ENCODE measurements around the gene TLX1.
A peak's percentile ranks its signal among the peaks of the same experiment; 100 is the strongest.

Gene TLX1

GRCh38 chr10:101130984-101131961, at the start of gene TLX1:
TLX1 (plus strand) TSS chr10:101131300; CDS start chr10:101131542, 242 bp downstream.
- 0 out of 2 replicates have a peak, but pooled peaks have one; percentile 31 for TF ChIP-seq MAX (IDR thresholded peaks at IDR 0.05)
- TF ChIP-seq YY1 (IDR thresholded peaks at IDR 0.05; ENCODE audit: low read depth) = no peak

- TF ChIP-seq CEBPB (IDR thresholded peaks at IDR 0.05) (no peak), TEAD4 (IDR thresholded peaks at IDR 0.05) (no peak), TAF1 (IDR thresholded peaks at IDR 0.05; ENCODE audit: low read depth) (no peak), ZBTB7A (IDR thresholded peaks at IDR 0.05; ENCODE audit: low read depth) (no peak)
Measured at GRCh38 chr10:101085846-101086245, 45.3 kb upstream of the TLX1 start.

- TF ChIP-seq RAD21 (IDR thresholded peaks at IDR 0.05; ENCODE audit: low read depth) (no peak), NFIC (IDR thresholded peaks at IDR 0.05) (no peak), CREB1 (IDR thresholded peaks at IDR 0.05; ENCODE audit: low read depth) (no peak), FOXM1 (IDR thresholded peaks at IDR 0.05; ENCODE audit: borderline replicate concordance, low read depth) (no peak), EGR1 (IDR thresholded peaks at IDR 0.05) (no peak), TAF1 (IDR thresholded peaks at IDR 0.05; ENCODE audit: low read depth) (no peak), REST (IDR thresholded peaks at IDR 0.05; ENCODE audit: low read depth) (no peak), CEBPB (IDR thresholded peaks at IDR 0.05) (no peak), TEAD4 (IDR thresholded peaks at IDR 0.05) (no peak), MAX (IDR thresholded peaks at IDR 0.05) (no peak), ZBTB7A (IDR thresholded peaks at IDR 0.05; ENCODE audit: low read depth) (no peak), YY1 (IDR thresholded peaks at IDR 0.05; ENCODE audit: low read depth) (no peak), EP300 (IDR thresholded peaks at IDR 0.05; ENCODE audit: borderline replicate concordance) (no peak), TCF12 (IDR thresholded peaks at IDR 0.05; ENCODE audit: low read depth) (no peak), USF1 (IDR thresholded peaks at IDR 0.05) (no peak)
Measured at GRCh38 chr10:101087376-101087775, 43.7 kb upstream of the TLX1 start.

- TF ChIP-seq NFIC (IDR thresholded peaks at IDR 0.05) (no peak), RAD21 (IDR thresholded peaks at IDR 0.05; ENCODE audit: low read depth) (no peak), TEAD4 (IDR thresholded peaks at IDR 0.05) (no peak), TAF1 (IDR thresholded peaks at IDR 0.05; ENCODE audit: low read depth) (no peak), CEBPB (IDR thresholded peaks at IDR 0.05) (no peak), ZBTB7A (IDR thresholded peaks at IDR 0.05; ENCODE audit: low read depth) (no peak), FOXM1 (IDR thresholded peaks at IDR 0.05; ENCODE audit: borderline replicate concordance, low read depth) (no peak), REST (IDR thresholded peaks at IDR 0.05; ENCODE audit: low read depth) (no peak)
Measured at GRCh38 chr10:101087965-101088364, 43.1 kb upstream of the TLX1 start.

GRCh38 chr10:101089520-101090299, 41.4 kb upstream of the TLX1 start:
- no peak for TF ChIP-seq EP300 (IDR thresholded peaks at IDR 0.05; ENCODE audit: borderline replicate concordance)
- TF ChIP-seq TAF1 (IDR thresholded peaks at IDR 0.05; ENCODE audit: low read depth) = no peak
- no peak for TF ChIP-seq USF1 (IDR thresholded peaks at IDR 0.05)
- no peak for TF ChIP-seq CREB1 (IDR thresholded peaks at IDR 0.05; ENCODE audit: low read depth)
- no peak for TF ChIP-seq TEAD4 (IDR thresholded peaks at IDR 0.05)
- TF ChIP-seq YY1 (IDR thresholded peaks at IDR 0.05; ENCODE audit: low read depth) = no peak
- TF ChIP-seq TCF12 (IDR thresholded peaks at IDR 0.05; ENCODE audit: low read depth) = no peak

All from Ishikawa (cell line).